Right hindlimb (tissue), 1 donor: Measurements from ENCODE around the gene EIF4B.
"Not testable (repeated sequence)": the region's sequence is repeated elsewhere in the genome, so short reads cannot be mapped to it uniquely, and the experiment has no call there.

Source experiments
- DNase-seq: peaks from one replicate; pipeline ENCODE4 v3.0.0-alpha.2; 2018

EIF4B gene

DNA sequence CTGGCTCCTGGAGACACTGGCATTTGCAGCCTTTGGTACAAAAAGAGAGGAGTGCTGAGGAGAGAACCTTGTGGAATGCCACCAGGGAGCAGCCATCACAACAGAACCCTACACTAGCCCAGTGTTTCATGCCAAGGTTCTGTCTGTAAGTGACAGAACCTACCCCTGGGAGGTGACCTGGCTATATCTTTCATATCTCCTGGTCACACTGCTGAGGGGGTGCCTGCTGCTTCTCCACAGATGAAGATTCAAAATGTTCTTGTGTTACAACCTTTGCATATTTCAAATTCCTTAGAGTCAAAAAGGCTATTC, 12.7 kb upstream of the EIF4B start:
- no peak for DNase-seq

DNA sequence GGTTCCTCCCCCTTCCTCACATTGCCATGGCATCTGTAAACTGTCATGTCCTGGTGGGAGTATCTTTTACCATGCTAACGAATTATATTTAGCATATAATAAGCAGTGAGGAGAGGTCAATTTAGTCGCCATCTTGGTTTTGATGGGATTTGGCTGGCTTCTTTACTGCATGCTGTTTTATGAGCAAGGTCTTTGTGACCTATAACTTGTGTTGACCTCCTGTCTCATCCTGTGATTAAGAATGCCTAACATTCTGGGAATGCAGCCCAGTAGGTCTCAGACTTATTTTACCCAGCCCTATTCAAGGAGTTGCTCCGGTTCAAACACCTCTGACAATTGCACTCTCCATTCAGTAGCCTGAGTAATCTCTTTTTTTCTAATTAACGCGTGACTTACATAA, 2.1 kb upstream of the EIF4B start:
- no peak for DNase-seq

DNA sequence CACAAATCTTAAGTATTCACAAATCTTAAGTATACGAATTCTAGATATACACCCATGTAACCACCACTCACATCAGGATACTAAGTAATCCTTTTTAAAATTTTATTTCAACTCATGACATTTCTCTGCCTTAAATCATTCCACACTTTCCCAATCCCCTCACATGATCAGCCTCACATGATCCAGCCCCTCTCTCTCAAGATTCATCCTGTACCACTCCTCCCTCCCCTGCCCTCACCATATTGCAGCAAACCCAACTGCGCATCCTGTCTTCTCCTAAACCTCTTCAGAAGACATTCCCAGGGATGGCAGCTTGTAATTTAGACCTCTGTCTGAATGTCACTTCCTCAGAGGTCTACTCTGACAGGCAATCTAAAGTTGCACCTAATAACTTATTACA, 1.7 kb upstream of the EIF4B start:
- DNase-seq = no peak

DNA sequence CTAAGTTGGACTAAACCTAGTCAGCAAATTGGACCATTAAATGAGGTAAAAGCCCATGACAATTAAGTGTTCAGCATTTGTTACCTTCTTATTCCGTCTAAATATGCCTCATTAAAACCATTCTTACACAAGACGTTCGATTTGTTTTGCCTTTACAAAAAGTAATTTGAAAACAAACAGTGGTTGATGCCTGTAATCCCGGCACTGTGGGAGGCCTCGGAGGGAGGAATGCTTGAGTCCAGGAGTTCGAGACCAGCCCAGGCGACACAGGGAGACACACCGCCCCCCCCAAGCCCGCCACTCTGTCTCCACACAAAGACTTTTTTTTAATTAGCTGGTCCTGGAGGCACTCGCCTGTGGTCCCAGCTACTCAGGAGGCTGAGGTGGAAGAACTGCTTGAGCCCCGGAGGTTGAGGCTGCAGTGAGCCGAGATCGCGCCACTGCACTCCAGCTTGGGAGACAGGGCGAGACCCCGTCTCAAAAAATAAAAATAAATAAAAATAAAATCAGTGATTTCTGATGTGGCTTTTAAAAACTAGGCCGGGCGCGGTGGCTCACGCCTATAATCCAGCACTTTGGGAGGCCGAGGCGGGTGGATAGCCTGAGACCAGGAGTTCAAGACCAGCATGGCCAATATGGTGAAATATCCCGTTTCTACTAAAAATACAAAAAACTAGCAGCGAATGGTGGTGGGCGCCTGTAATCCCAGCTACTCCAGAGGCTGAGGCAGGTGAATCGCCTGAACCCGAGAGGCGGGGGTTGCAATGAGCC, 856 bp upstream of the EIF4B start:
- no peak for DNase-seq

DNA sequence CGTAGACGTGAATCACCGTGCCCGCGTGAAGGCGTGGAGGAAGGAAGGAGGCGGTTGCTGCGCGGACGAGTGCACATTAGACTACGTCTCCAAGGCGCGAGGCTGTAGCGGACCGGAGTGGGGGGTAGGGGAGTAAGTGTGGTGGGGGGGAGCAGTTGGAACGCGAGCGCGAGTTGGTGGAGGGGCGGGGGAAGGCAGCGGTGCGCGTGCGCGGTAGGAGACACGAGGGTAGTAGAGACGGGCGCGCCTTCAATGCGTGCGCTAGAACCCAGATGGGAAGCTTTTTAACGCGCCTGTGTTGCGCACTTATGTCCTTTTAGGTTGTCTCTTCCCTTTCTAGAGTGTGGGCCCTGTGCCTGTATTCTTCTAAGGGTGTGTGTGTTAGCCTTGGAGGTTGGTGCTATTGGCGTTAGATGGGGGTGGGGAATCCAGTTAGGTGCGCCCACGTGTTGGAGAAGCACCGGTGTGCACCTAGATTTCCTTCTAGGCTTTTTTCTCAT, 604 bp downstream of the EIF4B start:
- DNase-seq = peak; percentile 78

DNA sequence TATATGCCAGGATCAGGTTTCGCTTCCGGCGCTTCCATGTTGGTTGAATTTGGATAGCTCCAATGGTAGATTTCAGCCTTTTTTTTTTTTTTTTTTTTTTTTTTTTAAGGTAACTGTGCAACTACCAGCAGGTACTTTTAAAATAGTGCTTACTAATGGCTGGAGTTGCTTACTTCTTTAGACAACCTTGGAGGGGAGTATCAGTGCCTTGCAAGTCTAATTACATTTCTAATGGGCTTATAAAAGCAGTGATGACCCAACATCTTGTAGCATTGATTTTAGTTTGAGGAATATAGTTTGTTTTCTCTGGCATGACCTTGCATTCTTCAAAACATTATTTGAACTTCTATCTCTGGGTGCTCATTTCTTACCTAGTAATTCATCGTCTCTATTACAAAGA, 1.1 kb downstream of the EIF4B start:
- DNase-seq = no peak

DNA sequence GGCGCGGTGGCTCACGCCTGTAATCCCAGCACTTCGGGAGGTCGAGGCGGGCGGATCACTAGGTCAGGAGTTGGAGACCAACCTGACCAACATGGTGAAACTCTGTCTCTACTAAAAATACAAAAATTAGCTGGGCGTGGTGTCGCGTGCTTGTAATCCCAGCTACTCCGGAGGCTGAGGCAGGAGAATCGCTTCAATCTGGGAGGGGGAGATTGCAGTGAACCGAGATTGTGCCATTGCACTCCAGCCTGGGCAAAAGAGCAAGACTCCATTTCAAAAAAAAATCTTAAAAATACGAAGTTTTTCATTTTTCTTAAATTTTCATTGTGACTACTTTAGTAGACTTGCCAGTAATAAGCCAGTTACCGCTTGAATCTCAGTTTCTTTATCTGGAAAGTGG, 2.5 kb downstream of the EIF4B start:
- not testable (repeated sequence) for DNase-seq

DNA sequence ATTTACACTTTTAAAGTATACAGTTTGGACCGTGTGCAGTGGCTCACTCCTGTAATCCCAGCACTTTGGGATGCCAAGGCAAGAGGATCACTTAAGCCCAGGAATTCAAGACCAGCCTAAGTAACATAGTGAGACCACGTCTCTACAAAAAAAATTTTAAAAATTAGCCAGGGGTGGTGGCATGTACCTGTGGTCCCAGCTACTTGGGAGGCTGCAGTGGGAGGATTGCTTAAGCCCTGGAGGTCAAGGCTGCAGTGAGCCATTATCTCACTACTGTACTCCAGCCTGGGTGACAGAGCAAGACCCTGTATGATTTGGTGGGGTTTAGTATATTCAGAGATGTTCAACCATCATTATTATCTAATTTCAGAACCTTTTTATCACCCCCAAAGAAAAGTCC, 4.7 kb downstream of the EIF4B start:
- DNase-seq = no peak

DNA sequence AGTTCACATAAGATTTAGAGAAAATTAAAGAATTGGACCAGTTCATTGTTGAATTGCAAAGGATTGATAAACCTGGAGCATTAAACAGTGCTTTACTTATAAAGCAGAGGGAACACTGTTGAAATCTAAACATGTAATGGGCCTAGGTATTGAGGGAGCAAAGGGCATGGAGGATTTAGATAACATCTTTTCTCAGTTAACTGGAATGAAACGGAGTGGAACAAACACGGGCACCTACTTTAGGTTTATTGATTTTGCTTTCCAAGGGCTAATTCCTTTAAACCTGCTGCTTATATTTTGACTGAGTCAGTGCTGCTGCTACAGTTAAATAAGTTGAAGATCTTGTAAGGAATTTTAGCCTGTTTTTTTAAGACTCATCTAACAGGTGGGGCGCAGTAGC, 5.6 kb downstream of the EIF4B start:
- no peak for DNase-seq

DNA sequence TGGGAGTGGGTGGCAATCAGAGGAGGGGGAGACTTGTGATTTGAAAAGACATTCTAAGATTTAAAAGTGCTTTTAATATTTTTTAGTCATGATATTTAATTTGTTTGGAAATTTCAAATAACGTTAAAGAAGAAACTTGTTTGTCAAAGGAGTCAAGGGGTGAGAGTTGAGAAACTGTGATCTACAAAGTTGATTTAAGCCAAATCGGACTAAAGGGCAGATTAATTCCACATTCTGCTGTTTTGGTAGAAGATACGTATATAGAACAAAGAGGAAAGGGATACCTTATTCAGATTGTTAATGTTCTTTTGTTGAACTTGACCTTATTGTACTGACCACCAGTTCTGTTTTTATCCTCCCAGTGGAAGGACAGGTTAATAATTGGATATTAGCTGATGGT, 6.7 kb downstream of the EIF4B start:
- DNase-seq = no peak

DNA sequence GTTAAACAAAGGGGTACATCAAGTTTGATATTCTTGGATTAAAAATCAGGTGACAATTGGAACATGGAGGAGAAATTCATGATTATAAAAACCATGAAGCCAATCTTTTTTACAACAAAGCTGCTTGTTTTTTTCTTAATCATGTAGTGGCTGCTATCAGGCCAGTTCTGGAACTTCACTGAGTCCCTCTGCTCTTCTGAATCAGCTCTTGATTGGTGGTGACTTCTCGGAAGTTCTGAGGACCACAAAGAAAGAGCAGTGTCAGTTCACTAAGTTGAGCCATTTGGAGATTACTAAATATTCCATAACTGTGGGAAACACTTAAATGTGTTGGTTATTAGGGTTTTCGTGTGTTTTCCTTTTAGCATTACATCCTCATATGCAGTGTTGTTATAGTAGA, 8.5 kb downstream of the EIF4B start:
- no peak for DNase-seq

DNA sequence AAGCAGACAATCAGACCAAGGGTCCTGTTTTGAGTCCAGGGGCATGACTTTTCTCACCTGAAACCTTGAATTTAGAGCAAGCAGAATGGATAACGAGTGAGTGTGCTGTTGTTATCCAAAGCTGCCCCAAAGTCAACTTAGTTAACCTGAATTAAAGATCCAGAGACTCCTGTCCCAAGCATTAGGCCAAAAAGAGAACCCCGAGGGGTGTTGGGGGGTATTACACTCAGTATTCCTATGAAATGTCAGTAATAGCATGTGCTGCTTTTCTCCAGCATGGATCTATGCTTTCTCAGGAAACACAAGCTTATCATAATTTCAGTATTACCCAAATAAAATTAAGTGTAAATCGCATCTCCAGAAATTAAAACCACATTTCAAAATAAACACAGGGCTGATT, 19.0 kb downstream of the EIF4B start:
- no peak for DNase-seq

DNA sequence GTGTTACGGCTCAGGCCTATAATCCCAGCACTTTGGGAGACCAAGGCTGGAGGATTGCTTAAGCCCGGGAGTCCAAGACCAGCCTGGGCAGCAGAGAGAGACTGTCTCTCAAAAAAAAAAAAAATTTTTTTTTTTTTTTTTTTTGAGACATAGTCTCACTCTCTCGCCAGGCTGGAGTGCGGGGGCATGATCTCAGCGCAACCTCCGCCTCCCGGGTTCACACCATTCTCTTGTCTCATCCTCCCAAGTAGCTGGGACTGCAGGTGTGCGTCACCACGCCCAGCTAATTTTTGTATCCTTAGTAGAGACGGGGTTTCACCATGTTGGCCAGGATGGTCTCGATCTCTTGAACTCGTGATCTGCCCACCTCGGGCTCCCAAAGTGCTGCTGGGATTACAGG, 20.8 kb downstream of the EIF4B start:
- not testable (repeated sequence) for DNase-seq

DNA sequence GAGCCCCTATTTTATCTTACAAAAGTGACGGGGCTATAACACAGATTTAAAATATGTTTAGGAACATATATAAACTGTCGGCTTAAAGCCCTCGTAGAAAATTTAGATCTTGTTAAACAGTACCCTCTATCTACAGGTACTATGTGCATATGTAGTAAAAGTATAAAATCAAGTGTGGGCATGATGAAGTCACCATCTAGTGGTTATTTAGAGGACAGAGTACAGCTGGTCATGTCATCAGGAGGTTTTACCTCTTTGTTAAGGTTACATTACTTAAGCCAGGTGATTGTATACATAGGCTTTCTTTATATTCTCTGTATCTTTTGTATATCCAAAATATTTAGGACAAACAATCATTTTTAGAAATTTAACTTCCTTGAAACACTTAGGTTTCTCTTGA, 25.4 kb downstream of the EIF4B start:
- no peak for DNase-seq

DNA sequence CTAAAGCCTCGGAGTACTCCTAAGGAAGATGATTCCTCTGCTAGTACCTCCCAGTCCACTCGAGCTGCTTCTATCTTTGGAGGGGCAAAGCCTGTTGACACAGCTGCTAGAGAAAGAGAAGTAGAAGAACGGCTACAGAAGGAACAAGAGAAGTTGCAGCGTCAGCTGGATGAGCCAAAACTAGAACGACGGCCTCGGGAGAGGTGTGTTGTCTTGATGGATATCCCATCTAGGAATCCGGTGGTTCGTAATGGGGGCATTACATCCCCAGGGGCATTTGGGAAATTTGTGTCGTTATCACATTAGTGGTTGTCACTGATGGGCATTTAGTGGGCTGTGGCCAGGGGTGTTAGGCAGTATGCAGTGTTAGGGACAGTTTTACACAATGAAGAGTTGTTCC, 27.6 kb downstream of the EIF4B start:
- DNase-seq = not testable (repeated sequence)

DNA sequence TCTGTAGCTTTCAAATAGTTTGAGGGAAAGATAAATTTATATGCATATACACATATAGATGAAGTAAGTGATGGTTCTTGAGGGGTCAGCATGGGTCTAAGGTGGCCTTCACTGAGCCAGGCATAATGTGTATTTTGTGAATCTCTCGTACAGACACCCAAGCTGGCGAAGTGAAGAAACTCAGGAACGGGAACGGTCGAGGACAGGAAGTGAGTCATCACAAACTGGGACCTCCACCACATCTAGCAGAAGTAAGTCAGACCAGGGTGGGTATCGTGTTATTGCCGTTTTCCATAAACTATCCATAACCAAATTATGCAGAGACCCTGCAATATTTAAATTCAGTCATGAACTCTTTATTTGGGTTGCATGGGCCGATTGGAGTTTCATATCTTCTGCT, 28.2 kb downstream of the EIF4B start:
- DNase-seq = no peak

DNA sequence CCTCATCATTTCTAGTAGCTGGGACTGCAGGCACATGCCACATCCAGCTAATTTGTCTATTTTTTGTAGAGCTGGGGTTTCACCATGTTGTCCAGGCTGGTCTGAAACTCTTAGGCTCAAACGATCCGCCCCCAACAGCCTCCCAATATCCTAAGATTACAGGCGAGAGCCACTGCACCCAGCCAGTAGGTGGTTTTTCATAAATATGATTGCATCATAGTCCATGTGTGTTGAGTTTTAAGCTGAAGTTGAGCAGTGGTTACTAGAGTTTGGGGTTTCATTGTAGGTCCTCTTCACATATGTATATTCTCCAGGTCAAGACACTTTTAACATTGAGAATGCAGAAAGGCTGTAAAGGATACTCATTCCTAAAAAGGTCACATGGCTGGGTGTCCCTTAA, 30.5 kb downstream of the EIF4B start:
- no peak for DNase-seq

DNA sequence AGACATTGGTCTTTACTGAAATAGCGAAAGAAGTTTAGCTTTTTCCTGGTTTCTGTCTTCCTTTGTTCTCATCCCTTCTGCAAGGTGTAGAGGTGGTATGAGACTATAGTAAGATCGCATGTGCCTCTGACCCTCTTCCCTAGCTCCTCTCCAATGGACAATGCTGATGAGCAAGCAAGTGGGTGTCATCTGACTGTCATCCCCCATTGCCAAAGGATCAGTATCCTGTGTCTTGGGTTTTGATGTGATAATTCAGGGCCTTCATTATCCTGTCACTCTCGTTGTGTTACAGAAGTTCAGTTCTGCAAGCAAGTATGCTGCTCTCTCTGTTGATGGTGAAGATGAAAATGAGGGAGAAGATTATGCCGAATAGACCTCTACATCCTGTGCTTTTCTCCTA, 33.6 kb downstream of the EIF4B start:
- DNase-seq = no peak

DNA sequence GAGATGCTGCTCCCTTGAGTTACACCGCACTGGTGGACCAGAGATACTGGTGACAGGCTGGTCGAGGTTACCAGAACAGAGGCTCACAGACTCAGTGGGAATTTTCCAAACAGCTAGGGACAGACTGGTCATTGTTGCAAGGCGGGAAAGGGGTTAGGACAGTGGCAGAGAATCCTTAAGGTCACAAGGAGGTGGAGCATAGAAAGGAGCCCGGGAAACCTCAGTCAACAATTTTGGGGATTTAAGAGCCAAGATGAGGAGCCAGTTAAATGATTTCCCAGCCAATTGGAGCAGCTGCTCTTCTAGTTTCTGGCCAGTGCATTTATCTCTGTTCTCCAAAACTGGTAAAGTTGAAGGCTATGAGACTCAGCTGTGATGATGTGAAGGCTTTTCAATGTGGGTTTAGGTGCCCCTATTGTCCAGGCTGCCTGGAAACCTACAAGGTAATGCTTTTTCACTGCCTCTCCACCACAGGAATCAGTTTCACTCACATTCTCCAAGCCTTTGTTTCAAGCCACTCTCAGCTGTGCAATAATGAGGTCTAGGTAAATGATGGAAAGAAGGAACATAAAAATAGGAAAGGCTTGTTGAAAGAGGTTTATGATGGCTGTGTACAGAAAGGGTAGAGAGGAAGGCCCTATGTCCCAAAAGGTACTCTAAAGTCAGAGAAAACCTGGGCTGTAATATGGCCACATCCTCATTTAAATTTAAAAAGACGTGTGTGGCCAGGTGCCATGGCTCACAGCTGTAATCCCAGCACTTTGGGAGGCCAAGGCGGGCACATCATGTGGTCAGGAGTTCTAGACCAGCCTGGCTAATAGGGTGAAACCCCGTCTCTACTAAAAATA, 36.6 kb downstream of the EIF4B start:
- no peak for DNase-seq

DNA sequence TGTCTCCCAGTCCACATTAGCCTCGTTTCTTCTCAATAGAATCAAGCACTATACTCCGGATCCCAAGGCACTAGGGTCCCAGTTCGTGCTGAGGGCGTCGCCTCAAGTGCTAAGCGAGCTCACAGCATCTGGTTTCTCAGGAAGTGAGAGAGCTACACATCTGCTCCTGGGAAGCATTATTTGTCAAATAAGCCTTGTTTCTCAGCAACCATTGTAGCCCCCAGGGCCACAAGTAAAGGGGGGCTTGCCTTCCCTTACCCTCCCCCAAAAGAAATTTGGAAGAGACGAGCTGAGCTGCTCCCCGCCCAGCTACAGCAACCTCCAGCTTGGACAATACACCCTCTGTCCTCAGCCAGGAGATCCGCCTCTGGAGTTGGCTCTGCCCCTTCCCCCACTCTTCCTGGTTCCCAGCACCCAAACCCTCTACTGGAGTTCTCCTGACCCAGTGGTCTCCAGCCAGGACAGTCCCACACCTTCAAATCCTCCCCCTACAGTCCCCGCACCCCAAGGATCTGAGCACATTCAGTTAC, 37.9 kb downstream of the EIF4B start:
- peak; percentile 83 for DNase-seq

DNA sequence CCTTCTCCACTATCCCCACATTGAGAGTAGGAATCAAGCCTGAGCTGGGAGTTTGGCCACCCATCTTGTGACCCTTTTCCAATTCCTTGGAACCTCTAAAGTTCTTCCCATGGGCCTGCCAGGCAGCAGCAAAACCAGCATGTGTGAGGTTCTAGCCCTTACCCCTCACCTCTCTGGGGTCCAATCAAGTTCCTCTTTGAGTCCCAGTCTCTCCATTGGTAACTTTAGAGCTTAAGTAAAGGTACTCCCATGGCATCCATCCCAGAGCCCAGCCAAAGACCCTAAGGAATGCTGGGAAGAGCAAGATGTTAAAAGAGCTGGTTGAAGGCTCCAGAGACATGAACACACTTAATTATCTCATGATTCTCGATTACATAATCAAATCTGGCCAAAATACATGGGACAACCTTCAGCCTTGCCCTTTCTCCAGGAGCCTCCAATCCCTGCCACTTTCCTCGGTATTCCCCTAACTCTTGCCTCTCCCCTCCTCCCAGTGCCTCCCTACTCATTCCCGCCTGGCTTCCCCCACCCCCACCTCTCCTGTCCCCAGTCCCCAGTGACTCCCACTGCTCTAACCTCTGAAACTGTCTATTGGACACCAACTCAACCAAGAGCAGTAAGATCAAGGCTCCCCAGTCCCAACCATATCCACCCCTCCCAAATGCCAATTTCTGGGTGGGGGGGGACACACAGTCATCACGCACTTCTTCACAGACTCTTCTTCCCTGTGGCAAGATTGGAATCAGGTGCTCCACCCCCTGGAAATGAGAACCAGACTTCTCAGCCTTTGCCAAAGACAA, 38.8 kb downstream of the EIF4B start:
- DNase-seq = no peak

DNA sequence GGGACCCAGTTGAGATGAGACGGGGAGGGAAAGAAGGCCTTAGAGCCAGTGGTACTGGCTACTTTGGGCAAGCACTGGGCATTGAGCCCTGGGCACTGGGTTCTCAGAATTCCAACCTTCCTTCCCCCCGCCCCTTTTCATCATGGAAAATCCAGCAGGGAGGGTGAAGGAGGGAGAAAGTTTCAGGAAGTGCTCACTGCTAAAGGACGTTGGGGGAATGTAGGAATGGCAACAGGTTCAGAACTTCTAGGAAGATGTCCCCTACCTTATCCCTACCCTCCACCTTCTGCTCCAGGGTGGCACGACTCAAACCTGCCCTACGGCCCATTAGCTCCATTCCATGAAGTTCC, 39.4 kb downstream of the EIF4B start:
- peak; percentile 76 for DNase-seq

DNA sequence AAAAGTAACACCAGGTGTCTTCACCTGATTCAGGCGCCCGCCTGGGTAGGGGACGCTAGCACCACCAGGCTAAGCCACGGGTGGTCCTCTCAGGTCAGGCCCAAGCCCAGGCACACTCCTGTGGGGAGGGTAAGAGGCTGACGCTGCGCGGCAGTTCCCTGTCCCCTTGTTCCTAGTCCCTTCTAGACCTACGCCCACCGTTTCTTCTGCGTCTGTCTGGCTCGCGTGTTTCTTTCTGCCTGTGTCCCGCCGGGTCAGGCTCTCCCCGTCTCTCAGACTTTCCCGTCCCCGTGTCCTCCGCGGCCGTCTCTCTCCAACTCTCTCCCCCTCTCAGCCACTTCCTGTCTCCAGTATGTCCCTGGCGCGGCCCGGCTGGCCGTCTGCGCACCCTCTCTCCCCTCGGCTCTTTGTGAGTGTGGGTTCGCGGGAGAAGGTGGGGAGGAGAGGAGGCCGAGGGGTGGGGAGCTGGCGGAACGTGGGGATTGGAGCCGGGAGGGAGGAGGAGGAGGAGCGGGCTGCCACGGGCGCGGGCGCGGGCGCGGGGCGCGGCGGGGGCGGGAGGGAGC, 40.5 kb downstream of the EIF4B start:
- peak; percentile 95 for DNase-seq
